DMS79 treated with DMSO at 0.1 percent for 48 hours (cell line): ENCODE data around the gene PTPRF.

Experiments
- DNase-seq: peaks from one replicate; lab custom pipeline; 2025; lab: John Stamatoyannopoulos, UW

The PTPRF gene

DNA sequence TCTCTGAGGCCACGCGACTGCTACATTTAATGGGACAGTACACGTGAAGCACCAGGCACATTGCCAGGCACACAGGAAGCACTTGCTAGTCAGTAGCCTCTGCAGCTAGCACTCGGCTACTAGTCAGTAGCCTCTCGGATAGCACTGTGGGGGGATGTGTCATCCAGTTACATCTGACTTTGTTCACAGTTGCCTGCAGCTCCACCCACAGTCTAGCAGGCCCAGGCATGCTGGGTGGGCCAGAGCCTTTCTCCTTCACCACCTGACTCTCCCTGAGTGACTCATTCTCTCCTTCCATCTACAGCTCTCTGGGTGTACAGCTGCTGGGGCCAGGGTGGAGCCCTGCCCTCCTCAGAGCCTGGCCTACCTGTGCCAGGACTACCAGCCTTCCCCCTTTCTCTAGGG is 51.5 kb downstream of the PTPRF start:
- DNase-seq, result peak; percentile 96

DNA sequence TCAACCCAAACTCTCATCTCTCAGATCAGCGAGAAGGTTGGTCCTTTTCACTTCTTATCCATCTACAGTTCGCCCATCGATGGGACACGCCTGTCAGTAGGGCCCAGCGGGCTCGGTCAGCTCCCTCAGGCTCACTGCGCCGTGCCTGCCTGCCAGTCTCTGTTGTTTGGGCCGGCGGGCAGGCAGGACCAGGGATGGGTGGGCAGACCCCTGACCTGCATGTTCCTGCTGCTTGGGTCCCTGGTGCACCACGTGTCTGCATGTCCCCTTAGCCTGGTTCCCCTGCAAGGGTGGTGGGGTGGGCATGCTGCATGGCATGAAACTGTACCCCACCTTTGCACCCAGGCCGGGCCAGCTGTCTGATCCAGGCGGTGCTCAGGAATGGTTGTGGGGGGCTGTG is 52.4 kb downstream of the PTPRF start:
- no peak for DNase-seq

DNA sequence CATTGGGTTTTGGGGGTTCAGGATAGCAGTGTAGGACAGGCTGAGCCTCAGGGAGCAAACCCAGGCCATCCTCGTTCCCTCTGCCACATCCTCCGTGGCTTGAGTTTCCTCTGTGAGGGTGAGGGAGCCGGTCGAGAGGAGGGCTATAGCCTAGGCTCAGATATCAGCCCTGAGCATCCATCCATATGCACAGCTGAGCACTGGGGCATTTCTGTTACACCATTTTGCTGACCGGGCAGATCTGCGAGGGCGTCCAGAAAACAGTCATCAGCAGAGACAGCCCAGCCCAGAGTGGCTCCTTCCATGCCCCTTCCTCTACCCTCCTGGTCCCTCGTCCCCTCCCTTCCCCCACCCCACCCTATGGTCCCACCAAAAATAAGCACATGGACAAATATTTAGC is 53.5 kb downstream of the PTPRF start:
- DNase-seq, result no peak

DNA sequence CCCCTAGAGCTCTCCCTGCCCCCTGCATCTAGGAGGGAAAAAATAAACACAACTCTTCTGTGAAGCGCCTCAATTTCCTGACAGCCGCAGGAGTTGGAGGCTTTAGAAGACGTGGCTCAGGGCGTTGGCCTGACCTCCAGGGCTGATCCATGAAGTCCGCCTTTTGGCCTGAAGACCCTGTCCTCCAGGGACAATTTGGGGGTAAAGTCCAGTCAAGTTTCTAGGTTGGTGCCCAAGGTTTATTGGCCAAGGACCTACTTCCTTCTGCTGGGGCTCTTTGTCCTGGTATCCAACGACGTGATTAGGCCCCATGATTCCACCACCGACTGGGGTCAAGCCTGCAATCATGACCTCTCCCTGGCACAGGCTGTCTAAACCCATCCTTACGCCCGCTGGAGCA is 54.9 kb downstream of the PTPRF start:
- DNase-seq, result no peak

DNA sequence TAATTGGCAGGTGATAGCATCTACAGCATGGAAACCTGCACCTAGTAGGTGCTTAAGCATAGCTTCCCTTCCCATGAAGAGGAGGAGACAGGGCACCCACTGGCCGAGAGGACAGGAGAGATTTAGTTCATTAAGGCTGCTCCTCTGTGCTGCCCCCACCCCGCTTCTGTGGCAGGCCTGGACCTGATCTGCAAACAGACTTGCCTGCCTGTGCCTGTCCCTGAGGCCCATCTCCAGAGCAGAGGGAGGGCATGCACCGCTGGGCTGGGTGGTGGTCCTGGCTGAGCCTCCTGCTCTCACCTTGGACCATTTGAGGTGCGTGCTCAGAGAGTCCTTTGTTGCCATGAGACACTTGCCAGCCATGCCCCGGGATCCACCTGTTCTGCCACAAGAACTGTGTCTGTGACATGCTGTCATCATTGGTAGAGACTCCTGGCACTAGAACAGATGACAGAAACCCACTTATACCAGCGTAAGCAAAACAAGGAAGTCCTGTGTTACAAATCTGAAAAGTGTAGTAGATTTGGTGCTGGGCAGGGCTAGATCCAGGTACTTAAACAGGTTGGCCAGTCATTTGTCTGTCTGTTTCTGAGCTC is 55.6 kb downstream of the PTPRF start:
- peak; percentile 88 for DNase-seq

DNA sequence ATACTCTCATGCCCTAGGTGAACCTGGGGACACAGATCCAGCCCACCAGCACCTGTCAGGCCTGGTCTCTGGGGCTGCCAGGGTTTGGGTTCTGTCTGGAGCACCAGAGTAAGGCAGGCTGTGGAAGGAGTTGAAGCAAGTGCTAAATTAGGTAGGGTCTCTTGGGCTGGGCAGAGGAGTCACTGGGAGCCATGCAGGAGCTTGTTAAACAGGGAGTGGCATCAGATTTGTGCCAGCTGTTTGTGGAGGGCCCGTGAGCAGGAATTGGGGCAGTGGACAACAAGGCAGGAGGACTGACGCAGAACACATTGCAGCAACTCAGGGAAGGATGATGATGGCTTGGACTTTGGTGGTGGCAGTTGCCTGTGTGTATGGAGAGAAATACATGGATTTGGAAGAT is 56.3 kb downstream of the PTPRF start:
- peak; percentile 23 for DNase-seq

DNA sequence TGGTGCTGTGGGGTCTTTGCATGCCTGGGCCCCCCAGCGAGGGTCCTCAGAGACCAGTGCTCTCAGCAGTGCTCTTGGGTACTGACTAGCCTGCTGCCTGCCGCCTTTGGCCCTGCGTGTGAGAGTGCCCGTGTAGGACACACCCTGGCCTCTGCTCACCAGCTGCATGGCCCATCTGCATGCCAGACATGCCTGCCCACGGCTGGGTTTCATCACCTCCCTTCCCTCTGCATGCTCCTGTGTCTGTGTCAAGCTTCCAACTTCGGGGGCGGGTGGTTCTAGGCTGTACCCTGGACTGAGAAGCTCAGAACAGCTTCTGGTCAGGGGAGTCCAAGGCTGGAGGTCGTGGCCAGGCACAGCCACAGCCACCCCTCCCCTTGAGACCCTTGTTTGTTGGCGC is 56.9 kb downstream of the PTPRF start:
- DNase-seq, result no peak

DNA sequence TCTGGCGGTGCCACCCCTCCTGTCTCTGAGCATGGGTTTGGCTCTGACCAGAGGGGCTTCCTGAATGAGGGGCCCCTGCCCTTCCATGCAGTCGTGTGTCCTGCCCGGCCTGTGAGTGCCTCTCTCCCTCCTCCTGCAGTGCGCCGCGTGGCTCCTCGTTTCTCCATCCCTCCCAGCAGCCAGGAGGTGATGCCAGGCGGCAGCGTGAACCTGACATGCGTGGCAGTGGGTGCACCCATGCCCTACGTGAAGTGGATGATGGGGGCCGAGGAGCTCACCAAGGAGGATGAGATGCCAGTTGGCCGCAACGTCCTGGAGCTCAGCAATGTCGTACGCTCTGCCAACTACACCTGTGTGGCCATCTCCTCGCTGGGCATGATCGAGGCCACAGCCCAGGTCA is 57.9 kb downstream of the PTPRF start:
- DNase-seq, result no peak

DNA sequence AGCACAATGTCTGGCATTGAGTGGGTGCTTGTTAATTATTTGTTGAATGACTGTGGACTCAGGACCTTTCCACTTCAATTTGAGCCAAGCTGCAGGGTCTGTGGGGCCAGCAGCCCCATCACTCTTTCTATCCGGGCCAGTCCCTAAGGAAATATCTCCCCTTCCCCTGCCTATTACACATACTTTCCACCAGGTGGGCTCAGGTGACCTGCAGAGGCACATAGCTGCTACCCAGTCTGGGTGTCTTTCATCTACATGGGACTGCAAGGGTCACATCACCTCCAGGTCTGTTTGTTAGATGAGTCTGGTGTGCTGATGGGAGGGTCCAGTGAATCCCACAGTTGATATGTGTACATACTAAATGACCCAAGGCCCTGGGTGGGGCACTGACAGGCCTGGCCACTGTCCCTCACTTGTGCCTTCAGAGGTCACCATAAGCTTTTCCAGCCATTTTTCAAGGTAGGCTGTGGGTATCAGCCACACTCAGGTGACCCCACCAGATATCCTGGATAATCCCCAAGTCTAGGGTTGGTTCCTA is 59.8 kb downstream of the PTPRF start:
- no peak for DNase-seq

DNA sequence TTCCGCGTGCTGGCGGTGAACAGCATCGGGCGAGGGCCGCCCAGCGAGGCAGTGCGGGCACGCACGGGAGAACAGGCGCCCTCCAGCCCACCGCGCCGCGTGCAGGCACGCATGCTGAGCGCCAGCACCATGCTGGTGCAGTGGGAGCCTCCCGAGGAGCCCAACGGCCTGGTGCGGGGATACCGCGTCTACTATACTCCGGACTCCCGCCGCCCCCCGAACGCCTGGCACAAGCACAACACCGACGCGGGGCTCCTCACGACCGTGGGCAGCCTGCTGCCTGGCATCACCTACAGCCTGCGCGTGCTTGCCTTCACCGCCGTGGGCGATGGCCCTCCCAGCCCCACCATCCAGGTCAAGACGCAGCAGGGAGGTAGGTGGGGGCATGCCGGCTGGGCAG is 60.5 kb downstream of the PTPRF start:
- no peak for DNase-seq

DNA sequence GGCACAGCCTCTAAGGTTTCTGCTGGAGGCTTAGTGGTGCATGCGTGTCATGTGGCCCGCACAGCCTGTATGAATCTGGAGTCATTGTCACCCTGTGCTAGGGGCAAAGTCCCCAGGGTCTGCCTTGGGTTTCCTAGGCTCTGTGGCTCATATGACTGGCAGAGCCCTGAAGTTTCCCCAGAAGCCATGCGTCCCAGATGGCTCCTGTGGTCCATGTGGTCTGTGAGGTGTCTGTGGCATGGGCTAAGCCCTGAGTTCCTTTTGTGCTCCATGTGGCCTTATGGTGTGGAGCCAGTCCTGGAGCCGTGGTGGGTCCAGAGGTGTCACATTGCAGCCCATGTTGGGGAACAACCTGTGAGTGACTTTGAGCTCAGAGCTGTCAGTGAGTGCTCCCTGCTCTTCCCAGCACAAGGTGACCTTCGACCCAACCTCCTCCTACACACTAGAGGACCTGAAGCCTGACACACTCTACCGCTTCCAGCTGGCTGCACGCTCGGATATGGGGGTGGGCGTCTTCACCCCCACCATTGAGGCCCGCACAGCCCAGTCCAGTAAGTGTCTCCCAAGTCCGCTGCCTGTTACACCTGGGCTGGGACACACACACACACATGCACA is 61.5 kb downstream of the PTPRF start:
- DNase-seq, result no peak

DNA sequence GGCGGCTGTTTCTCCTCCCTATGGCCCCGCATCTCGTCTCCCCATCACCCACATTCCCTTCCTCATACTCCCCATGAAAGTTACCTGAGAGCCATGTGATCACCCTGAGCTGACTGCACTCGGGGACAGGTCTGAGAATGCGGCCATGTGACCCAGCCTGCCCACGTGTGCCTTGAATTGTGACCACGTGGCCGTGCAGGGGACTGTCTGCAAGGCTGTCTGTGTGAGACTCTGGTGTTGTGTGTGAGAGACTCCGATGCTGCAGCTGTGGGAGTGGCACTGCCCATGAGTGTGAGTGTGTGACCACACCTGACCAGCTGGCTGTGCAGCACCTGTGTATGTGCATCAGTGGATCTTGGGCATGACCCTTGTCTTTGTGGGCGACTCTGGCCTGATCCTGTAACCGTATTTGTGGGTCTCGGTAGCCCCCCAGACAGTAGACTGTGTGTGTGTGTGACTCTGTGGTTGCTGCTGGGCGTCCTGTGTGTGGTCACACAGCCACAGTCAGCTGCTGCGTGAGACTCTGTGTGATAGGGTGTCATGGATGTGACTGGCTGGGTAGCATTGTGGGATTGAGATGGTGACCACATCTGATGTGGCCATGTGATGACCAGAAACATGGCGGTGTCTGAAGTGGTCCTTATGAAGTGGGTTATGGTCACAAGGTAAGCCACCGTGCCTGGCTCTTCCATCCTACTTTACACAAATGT is 62.4 kb downstream of the PTPRF start:
- no peak for DNase-seq

DNA sequence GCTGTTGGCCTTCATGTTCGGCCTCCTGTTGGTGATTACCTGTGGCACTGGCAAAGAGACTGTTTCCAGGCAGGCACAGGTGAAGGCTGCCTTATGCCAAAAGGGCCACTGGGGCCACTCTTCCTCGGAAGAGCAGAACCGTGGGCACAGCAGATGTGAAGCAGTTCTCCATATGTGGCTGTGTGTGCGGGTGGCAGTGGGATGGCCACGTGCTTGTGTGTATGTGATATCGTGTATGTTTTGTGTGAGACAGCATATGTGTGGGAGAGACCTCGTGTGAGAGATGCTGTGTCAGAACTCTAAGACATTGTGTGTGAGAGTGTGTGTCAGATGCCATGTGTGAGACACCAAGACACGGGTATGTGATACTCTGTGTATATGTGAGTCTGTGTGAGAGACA is 65.9 kb downstream of the PTPRF start:
- DNase-seq, result no peak

DNA sequence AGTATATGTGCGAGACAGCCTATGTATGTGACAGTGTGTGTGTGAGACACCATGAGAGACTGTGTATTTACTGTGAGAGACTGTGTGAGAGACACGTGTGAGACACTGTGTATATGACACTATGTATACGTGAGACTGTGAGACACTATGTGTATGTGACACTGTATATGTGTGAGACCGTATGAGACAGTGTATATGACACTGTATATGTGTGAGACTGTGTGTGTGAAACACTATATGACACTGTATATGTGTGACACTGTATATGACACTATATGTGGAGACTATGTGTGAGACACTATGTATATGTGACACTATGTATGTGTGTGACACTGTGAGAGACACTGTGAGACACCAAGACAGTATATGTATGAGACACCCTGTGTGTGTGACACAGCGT is 66.3 kb downstream of the PTPRF start:
- DNase-seq, result no peak

DNA sequence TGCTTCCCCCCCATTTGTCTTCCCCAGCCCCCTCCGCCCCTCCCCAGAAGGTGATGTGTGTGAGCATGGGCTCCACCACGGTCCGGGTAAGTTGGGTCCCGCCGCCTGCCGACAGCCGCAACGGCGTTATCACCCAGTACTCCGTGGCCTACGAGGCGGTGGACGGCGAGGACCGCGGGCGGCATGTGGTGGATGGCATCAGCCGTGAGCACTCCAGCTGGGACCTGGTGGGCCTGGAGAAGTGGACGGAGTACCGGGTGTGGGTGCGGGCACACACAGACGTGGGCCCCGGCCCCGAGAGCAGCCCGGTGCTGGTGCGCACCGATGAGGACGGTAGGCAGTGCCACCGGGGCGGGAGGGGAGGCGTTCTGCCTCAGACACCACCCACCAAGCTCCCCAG is 67.0 kb downstream of the PTPRF start:
- DNase-seq, result no peak

DNA sequence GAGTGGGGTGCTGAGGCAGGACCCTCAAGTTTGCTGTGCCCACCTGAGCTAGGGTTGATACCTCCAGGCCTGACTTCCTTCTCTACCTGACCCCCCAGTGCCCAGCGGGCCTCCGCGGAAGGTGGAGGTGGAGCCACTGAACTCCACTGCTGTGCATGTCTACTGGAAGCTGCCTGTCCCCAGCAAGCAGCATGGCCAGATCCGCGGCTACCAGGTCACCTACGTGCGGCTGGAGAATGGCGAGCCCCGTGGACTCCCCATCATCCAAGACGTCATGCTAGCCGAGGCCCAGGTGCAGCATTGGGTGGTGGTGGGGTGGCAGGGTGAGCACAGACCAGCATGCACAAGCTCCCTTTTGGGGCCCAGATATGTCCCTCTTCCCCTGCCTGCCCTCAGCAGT is 67.9 kb downstream of the PTPRF start:
- DNase-seq, result no peak

DNA sequence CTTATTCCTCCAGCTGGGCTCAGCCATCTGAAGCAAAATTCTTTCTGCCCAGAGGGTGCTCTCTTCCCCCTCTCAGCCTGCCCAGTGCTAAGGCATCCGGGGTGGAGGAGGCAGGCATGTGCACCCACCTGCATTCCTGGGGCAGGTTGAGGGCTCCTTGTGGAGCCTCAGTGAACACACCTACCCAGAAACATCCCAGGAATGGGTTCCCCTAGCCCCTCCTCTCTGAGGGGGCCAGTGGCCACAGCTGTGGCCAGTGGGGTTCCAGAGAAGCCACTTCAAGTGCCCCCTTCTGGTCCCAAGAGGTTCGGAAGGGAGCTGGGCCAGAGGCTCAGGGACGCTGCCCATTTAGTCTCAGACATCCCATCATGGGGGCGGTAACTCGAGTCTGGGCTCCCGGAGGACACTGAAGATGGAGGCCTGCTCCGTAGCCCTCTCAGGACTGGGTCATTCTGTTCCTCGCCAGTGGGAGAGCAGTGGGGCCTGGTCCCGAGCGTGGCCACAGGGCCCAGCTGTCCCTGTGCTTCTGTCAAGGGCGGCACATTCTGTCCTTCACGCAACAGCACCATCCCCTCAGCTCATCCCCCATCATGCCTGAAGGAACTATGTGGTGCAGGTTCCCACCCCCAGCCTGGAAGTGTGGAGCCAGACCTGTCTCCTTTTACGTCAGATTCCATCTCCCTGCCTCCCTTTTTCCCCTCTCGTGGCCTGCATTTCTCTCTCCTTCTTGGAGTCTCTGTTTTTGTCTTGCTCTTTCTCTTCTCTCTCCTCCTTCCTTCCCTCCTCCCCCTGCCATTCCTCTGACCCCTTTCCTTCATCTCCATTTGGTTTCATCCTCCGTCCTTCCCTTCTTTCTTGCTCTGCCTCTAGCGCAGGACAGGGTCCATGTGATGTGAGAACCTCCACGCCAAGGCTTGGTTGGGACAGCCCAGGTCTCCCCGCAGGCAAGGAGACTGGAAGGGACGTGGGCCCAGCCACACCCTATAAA is 69.6 kb downstream of the PTPRF start:
- DNase-seq, result no peak

DNA sequence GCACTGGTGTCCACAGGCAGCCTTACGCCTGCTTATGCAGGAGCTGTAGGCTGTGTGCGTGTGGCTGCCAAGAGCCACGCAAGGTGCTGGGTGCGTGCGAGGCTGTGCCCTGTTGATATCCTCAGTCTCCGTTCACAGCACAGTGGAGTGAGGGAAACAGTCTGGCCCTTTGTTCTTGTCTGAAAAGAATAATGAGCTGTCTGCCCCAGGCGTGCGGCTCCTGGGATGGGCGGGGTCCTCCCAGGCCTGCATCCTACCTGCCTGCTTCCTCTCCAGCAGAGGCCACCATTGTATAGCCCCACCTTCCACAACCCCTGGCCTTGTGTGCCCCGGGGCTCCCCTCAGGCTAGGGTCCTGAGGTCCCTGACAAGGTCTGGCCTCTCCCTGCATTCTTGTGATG is 72.3 kb downstream of the PTPRF start:
- DNase-seq, result no peak

DNA sequence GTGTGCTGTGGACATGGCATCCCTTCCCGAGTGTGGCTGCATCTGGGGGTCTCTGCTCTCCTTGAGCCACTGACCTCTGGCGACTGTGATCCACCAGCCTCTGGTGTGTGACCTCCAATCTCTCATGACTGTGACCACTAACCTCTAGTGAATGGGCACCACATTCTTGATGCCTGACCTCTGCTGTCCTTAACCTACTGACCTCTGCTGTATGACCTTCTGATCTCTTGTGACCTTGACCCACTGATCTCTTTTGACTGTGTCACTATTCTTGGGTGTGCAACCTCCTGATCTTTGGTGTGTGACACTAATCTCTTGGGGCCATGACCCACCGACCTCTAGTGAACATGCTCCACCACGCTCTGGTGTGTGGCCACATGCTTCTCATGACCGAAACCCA is 73.5 kb downstream of the PTPRF start:
- DNase-seq, result no peak

DNA sequence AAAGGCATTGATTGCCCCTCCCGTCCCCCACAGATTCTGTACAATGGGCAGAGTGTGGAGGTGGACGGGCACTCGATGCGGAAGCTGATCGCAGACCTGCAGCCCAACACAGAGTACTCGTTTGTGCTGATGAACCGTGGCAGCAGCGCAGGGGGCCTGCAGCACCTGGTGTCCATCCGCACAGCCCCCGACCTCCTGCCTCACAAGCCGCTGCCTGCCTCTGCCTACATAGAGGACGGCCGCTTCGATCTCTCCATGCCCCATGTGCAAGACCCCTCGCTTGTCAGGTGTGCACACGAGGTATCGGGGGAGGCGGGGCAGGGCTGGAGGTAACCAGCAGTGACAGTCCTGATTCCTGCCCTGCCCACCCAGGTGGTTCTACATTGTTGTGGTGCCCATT is 74.5 kb downstream of the PTPRF start:
- DNase-seq, result no peak

DNA sequence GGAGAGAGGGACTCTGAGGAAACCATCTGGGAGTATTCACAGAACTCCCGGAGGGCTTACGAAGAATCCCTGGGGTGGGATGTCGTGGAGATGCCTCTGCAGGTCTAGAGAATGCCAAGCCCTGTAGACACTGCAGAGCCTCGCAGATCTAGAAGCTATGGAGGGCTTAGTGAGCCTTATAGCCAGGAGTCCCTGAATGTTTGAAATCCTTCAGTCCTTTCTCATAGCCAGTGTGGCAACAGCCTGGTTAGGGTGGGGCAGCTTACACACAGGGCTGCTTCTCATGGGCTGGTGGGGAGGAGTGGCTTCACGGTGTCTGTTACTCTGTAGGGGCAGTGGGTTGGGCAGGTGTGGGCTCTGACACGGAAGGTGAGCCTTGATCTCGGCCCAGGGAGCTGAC is 75.1 kb downstream of the PTPRF start:
- DNase-seq, result no peak

DNA sequence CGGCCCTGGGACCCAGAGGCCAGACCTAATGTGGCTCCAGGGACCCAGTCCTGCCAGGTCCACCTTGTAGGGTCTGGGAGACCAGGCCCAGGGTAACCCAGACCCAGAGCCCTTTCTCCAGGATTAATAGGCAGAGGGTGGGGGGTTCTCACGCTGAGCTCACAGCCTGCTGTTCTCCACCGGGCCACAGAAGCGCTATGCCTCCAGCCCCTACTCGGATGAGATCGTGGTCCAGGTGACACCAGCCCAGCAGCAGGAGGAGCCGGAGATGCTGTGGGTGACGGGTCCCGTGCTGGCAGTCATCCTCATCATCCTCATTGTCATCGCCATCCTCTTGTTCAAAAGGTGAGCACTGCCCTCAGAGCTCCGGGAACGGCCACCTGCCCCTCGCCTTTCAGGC is 75.9 kb downstream of the PTPRF start:
- no peak for DNase-seq
